GM23338 (cell line): ENCODE data around the gene CD53. TPM values are rescaled to one million over a fixed set of nuclear protein-coding genes. Genes with fewer than 3 reads are reported as not detected.

Experiments used
- ATAC-seq: fragments of 200-7000 bp; cut with Tn5 transposase; 3 replicates; pipeline ENCODE4 v1.9.1; 2020
- DNase-seq: peaks from one replicate; pipeline ENCODE4 v3.0.0-alpha.2; 2015; ENCODE audit warnings: low spot score
- H2AFZ ChIP-seq: fragments of 200-600 bp; sonication (generic); 2 replicates; pipeline ENCODE4 v1.8.0; 2016; ENCODE audit warnings: antibody characterized with exemption, mild to moderate bottlenecking, moderate library complexity
- H3F3A ChIP-seq: fragments of 200-600 bp; sonication (generic); replicated peaks from 2 replicates; pipeline ENCODE4 v1.8.0; 2017; ENCODE audit warnings: antibody characterized with exemption, mixed run types, low read depth
- H3K27ac ChIP-seq: fragments of 200-600 bp; sonication (generic); 2 replicates; pipeline ENCODE4 v1.6.1; 2016; ENCODE audit warnings: low read depth
- H3K27me3 ChIP-seq: fragments of 200-600 bp; sonication (generic); 2 replicates; pipeline ENCODE4 v1.8.0; 2016; ENCODE audit warnings: mild to moderate bottlenecking, mixed run types, moderate library complexity; ENCODE audit not compliant: insufficient read depth
- H3K36me3 ChIP-seq: fragments of 200-600 bp; sonication (generic); 2 replicates; pipeline ENCODE4 v1.8.0; 2016; ENCODE audit warnings: mild to moderate bottlenecking; ENCODE audit not compliant: insufficient read depth
- H3K4me1 ChIP-seq: fragments of 200-600 bp; sonication (generic); 2 replicates; pipeline ENCODE4 v1.8.0; 2016; ENCODE audit warnings: mild to moderate bottlenecking, moderate library complexity; ENCODE audit not compliant: insufficient read depth
- H3K4me2 ChIP-seq: fragments of 200-600 bp; sonication (generic); 2 replicates; pipeline ENCODE4 v1.7.1; 2017; ENCODE audit warnings: mixed run types
- H3K4me3 ChIP-seq: fragments of 200-600 bp; sonication (generic); 2 replicates; pipeline ENCODE4 v1.6.1; 2016; ENCODE audit warnings: mixed run types
- H3K79me2 ChIP-seq: fragments of 200-600 bp; sonication (generic); replicated peaks from 2 replicates; pipeline ENCODE4 v1.8.0; 2017; ENCODE audit warnings: mild to moderate bottlenecking; ENCODE audit not compliant: insufficient read depth
- H3K9me2 ChIP-seq: fragments of 200-600 bp; sonication (generic); 2 replicates; pipeline ENCODE4 v1.8.0; 2017; ENCODE audit not compliant: insufficient read depth
- H4K20me1 ChIP-seq: fragments of 200-600 bp; sonication (generic); replicated peaks from 2 replicates; pipeline ENCODE4 v1.8.0; 2017; ENCODE audit warnings: mild to moderate bottlenecking; ENCODE audit not compliant: insufficient read depth
- H3K27ac Mint-ChIP-seq: 2 replicates; pipeline ENCODE4 v1.8.0; 2020; ENCODE audit warnings: inconsistent platforms, mild to moderate bottlenecking, moderate library complexity, mixed read lengths
- H3K27me3 Mint-ChIP-seq: 3 replicates; pipeline ENCODE4 v1.8.0; 2022; ENCODE audit warnings: low read depth, mild to moderate bottlenecking, moderate library complexity, mixed read lengths, inconsistent platforms; ENCODE audit not compliant: insufficient read depth, poor library complexity
- H3K36me3 Mint-ChIP-seq: 3 replicates; pipeline ENCODE4 v1.8.0; 2021; ENCODE audit warnings: low read depth, mild to moderate bottlenecking, inconsistent platforms, moderate library complexity, mixed read lengths
- H3K4me1 Mint-ChIP-seq: 3 replicates; pipeline ENCODE4 v1.8.0; 2020; ENCODE audit warnings: mild to moderate bottlenecking, inconsistent platforms, mixed read lengths
- H3K4me3 Mint-ChIP-seq: 3 replicates; pipeline ENCODE4 v1.8.0; 2021; ENCODE audit warnings: moderate library complexity, mild to moderate bottlenecking, inconsistent platforms, mixed read lengths
- H3K9me3 Mint-ChIP-seq: 3 replicates; pipeline ENCODE4 v1.8.0; 2020; ENCODE audit warnings: moderate library complexity, mild to moderate bottlenecking, inconsistent platforms, mixed read lengths
- CREB1 ChIP-seq: fragments of 250-450 bp; sonication (Bioruptor Pico); IDR thresholded peaks from 2 replicates; pipeline ENCODE4 v1.5.0; 2020; ENCODE audit warnings: low read depth, mild to moderate bottlenecking, moderate library complexity
- ETS1 ChIP-seq: IDR thresholded peaks from 2 replicates; pipeline ENCODE4 v1.6.1; 2016; ENCODE audit warnings: antibody characterized with exemption
- EZH2phosphoT487 ChIP-seq: fragments of 200-600 bp; sonication (generic); IDR thresholded peaks from one replicate; pipeline ENCODE4 v1.8.1; 2018; ENCODE audit warnings: antibody characterized with exemption; ENCODE audit not compliant: unreplicated experiment
- JUNB ChIP-seq: IDR thresholded peaks from one replicate; pipeline ENCODE4 v1.6.1; 2016; ENCODE audit warnings: antibody characterized with exemption; ENCODE audit not compliant: unreplicated experiment
- POLR2AphosphoS5 ChIP-seq: IDR thresholded peaks from 2 replicates; pipeline ENCODE4 v1.6.1; 2016; ENCODE audit warnings: antibody characterized with exemption, low read depth
- STAT1 ChIP-seq: IDR thresholded peaks from one replicate; pipeline ENCODE4 v1.6.1; 2016; ENCODE audit warnings: antibody characterized with exemption; ENCODE audit not compliant: unreplicated experiment
- ZNF114 ChIP-seq: fragments of 250-450 bp; sonication (Bioruptor Pico); IDR thresholded peaks from 2 replicates; pipeline ENCODE4 v1.5.0; 2020; ENCODE audit warnings: mild to moderate bottlenecking, moderate library complexity
- ZNF331 ChIP-seq: fragments of 250-450 bp; sonication (Bioruptor Pico); IDR thresholded peaks from 2 replicates; pipeline ENCODE4 v1.5.0; 2020; ENCODE audit warnings: low read depth, mild to moderate bottlenecking, moderate library complexity
- polyA plus RNA-seq: library from polyadenylated mRNA; unstranded; fragments of >200 nt; fragmentation: Nextera tagmentation; extraction: Ambion mirVana; gene quantifications from 2 replicates; pipeline ENCODE4 v1.2.1, GENCODE V29; 2016
- total RNA-seq: library from RNA; depleted of rRNA; stranded (reverse); fragments of >200 nt; shearing (Covaris generic); gene quantifications from 2 replicates; pipeline ENCODE4 v1.2.3, GENCODE V29; 2014
- TF ChIP-seq, protein P1 (sequence below): fragments of 250-450 bp; sonication (Bioruptor Pico); IDR thresholded peaks from 2 replicates; pipeline ENCODE4 v1.5.0; 2020; ENCODE audit warnings: mild to moderate bottlenecking, moderate library complexity
- TF ChIP-seq, protein P2 (sequence below), 2 experiments: fragments of 200-600 bp in 1 of 2; sonication (generic) in 1 of 2; conservative IDR thresholded peaks; 2 replicates each; pipeline versions ENCODE4 v1.5.1 to v1.6.1; 2016 to 2017; ENCODE audit warnings: antibody characterized with exemption in 2 of 2, low read depth in 2 of 2, mild to moderate bottlenecking in 2 of 2, moderate library complexity in 1 of 2

CD53 gene
- total and polyA plus RNA-seq, 2 experiments from 2014 or later = 0.28 to 0.70 TPM

DNA sequence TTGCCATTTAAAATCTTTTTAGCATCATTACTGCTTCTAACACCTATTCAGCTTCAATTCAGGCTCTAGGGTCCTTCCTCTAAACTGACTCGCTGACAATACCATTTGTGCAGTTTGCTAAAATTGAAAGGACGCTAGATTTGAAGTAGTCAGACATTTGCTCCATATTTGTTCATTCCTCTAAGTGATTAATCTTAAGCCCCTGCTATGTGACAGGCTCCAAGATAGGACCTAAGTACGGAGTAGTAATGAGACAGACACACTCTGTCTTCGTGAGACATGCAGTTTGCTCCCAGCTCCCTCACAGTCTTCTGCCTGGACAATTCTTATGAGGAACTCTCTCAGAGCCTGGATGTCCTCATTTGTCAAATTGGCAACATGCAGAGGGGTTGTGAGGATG, 26.1 kb upstream of the CD53 start (continued):
- TF ChIP-seq, protein P1, sequence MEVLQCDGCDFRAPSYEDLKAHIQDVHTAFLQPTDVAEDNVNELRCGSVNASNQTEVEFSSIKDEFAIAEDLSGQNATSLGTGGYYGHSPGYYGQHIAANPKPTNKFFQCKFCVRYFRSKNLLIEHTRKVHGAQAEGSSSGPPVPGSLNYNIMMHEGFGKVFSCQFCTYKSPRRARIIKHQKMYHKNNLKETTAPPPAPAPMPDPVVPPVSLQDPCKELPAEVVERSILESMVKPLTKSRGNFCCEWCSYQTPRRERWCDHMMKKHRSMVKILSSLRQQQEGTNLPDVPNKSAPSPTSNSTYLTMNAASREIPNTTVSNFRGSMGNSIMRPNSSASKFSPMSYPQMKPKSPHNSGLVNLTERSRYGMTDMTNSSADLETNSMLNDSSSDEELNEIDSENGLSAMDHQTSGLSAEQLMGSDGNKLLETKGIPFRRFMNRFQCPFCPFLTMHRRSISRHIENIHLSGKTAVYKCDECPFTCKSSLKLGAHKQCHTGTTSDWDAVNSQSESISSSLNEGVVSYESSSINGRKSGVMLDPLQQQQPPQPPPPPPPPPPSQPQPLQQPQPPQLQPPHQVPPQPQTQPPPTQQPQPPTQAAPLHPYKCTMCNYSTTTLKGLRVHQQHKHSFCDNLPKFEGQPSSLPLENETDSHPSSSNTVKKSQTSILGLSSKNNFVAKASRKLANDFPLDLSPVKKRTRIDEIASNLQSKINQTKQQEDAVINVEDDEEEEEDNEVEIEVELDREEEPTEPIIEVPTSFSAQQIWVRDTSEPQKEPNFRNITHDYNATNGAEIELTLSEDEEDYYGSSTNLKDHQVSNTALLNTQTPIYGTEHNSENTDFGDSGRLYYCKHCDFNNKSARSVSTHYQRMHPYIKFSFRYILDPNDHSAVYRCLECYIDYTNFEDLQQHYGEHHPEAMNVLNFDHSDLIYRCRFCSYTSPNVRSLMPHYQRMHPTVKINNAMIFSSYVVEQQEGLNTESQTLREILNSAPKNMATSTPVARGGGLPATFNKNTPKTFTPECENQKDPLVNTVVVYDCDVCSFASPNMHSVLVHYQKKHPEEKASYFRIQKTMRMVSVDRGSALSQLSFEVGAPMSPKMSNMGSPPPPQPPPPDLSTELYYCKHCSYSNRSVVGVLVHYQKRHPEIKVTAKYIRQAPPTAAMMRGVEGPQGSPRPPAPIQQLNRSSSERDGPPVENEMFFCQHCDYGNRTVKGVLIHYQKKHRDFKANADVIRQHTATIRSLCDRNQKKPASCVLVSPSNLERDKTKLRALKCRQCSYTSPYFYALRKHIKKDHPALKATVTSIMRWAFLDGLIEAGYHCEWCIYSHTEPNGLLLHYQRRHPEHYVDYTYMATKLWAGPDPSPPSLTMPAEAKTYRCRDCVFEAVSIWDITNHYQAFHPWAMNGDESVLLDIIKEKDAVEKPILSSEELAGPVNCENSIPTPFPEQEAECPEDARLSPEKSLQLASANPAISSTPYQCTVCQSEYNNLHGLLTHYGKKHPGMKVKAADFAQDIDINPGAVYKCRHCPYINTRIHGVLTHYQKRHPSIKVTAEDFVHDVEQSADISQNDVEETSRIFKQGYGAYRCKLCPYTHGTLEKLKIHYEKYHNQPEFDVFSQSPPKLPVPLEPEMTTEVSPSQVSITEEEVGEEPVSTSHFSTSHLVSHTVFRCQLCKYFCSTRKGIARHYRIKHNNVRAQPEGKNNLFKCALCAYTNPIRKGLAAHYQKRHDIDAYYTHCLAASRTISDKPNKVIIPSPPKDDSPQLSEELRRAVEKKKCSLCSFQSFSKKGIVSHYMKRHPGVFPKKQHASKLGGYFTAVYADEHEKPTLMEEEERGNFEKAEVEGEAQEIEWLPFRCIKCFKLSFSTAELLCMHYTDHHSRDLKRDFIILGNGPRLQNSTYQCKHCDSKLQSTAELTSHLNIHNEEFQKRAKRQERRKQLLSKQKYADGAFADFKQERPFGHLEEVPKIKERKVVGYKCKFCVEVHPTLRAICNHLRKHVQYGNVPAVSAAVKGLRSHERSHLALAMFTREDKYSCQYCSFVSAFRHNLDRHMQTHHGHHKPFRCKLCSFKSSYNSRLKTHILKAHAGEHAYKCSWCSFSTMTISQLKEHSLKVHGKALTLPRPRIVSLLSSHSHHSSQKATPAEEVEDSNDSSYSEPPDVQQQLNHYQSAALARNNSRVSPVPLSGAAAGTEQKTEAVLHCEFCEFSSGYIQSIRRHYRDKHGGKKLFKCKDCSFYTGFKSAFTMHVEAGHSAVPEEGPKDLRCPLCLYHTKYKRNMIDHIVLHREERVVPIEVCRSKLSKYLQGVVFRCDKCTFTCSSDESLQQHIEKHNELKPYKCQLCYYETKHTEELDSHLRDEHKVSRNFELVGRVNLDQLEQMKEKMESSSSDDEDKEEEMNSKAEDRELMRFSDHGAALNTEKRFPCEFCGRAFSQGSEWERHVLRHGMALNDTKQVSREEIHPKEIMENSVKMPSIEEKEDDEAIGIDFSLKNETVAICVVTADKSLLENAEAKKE (CRISPR knock-in tag) = no peak
- TF ChIP-seq STAT1 = no peak
- TF ChIP-seq, protein P2, sequence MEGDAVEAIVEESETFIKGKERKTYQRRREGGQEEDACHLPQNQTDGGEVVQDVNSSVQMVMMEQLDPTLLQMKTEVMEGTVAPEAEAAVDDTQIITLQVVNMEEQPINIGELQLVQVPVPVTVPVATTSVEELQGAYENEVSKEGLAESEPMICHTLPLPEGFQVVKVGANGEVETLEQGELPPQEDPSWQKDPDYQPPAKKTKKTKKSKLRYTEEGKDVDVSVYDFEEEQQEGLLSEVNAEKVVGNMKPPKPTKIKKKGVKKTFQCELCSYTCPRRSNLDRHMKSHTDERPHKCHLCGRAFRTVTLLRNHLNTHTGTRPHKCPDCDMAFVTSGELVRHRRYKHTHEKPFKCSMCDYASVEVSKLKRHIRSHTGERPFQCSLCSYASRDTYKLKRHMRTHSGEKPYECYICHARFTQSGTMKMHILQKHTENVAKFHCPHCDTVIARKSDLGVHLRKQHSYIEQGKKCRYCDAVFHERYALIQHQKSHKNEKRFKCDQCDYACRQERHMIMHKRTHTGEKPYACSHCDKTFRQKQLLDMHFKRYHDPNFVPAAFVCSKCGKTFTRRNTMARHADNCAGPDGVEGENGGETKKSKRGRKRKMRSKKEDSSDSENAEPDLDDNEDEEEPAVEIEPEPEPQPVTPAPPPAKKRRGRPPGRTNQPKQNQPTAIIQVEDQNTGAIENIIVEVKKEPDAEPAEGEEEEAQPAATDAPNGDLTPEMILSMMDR (conservative IDR thresholded peaks at IDR 0.05; ENCODE audit: low read depth in 2 of 2) = no peak
- no peak for TF ChIP-seq ETS1
- TF ChIP-seq EZH2phosphoT487 = no peak
- TF ChIP-seq ZNF114 = no peak
- TF ChIP-seq JUNB = no peak

- H3K27me3 Mint-ChIP-seq = no peaks in the 10 kb centered on the region
- no peaks in the 10 kb centered on the region for H3K9me3 Mint-ChIP-seq
- Histone ChIP-seq H2AFZ (no peak overlapping the region), H3K4me2 (no peak overlapping the region), H3K4me3 (no peak overlapping the region), H3K36me3 (no peaks in the 10 kb centered on the region), H3K79me2 (no peaks in the 10 kb centered on the region), H3K27me3 (no peaks in the 10 kb centered on the region), H3K27ac (no peak overlapping the region), H3K4me1 (no peaks in the 10 kb centered on the region), H3K9me2 (peaks cover 14% of the 10 kb centered on the region; the same call in 1 of the 2 replicates), H3F3A (no peaks in the 10 kb centered on the region), H4K20me1 (no peaks in the 10 kb centered on the region)
- DNase-seq (no peak), ATAC-seq (no peak)
- no peaks in the 10 kb centered on the region for H3K36me3 Mint-ChIP-seq
- H3K27ac Mint-ChIP-seq = no peak overlapping the region; the same call in 1 of the 2 replicates
- TF ChIP-seq STAT1 (no peak), POLR2AphosphoS5 (no peak), CREB1 (no peak), ZNF331 (CRISPR knock-in tag) (no peak), EZH2phosphoT487 (no peak)
- TF ChIP-seq, protein P2 (conservative IDR thresholded peaks at IDR 0.05; ENCODE audit: low read depth in 2 of 2) = no peak
- H3K4me1 Mint-ChIP-seq = no peaks in the 10 kb centered on the region
- H3K4me3 Mint-ChIP-seq = no peak overlapping the region
Observed at GRCh38 chr1:110850145-110850544, 22.8 kb upstream of the CD53 start.
